NCI-H2029 (cell line): ENCODE results near the gene PRKAG2.
"Not testable (repeated sequence)": the region's sequence is repeated elsewhere in the genome, so short reads cannot be mapped to it uniquely, and the experiment has no call there.

Experiments used
- DNase-seq: peaks from one replicate; lab custom pipeline; 2025; lab: John Stamatoyannopoulos, UW

PRKAG2 gene

DNA sequence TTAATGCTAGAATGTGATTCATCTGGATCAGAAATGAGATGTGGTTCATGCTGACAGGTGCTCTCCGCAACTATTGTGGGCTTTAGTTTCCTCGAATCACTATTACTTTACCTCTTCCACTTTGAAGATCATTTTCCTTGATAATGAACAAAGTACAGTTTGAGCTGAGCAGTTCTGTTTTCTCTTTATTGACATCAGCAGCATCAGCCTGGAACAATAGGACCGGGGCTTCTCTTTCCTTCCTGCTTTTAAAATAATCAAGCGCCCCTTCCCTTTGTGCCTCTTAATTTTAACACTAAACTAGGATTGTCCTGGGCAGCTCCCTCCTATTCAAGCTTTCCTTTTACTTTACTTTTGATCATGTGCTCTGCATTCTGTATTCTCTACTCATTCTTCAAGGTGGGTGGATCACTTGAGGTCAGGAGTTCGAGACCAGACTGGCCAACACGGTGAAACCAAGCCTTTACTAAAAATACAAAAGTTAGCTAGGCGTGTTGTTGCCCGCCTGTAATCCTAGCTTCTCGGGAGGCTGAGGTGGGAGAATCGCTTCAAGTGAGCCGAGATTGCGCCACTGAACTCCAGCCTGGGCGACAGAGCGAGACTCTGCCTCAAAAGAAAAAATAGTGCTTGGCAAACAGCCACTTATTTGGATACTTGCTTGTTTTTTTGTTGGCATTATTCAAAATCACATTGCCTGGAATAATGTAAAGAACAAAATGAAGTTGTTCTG, 290.2 kb downstream of the PRKAG2 start:
- no peak for DNase-seq

DNA sequence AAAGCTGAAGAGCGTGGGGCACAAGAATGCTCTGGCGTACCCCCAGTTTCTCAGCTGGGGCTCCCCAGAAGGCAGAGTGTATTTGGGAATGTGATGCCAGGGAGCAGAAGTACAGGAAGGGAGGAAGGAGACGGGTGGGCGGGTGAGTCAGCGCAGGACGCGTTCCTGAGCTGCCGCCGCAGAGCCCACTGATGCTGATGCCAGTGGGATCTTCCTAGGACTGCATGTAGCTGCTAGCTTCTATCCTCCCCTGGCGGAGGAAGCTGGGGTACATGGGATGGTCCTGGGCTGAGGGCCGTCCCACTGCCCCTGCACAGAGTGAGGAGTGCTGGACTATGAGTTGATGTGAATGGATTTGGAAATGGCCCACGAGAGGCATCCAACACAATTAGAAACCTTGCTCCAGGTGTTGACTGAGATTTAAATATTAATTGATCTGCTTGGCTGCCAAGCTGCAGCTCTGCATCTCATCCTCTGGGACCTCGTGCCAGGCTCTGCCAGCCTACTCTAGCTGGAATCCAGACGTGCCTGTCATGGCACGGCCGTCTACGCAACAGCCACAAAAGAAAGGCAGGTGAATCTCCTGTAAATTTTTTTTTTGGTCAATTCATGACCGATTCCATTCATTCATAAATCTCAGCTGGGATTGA, 291.0 kb downstream of the PRKAG2 start:
- no peak for DNase-seq

DNA sequence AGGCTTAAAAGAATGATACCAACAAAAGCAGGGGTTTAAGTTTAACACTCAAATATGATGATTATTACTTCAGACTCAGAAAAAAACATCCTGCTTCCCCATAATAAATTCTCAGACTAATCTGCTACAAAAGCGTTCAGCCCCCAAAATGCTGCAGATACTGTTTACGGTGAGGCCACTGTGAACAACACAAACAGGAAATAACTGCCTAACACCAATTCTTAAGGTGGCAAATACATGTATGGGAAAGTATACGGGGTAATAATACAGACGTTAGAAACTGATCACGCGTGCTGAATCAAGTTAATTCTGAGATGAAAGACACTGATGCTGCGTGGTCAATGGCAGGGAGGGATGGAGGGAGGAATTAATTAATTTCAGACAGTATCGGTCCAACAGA, 295.2 kb downstream of the PRKAG2 start:
- DNase-seq, result no peak

DNA sequence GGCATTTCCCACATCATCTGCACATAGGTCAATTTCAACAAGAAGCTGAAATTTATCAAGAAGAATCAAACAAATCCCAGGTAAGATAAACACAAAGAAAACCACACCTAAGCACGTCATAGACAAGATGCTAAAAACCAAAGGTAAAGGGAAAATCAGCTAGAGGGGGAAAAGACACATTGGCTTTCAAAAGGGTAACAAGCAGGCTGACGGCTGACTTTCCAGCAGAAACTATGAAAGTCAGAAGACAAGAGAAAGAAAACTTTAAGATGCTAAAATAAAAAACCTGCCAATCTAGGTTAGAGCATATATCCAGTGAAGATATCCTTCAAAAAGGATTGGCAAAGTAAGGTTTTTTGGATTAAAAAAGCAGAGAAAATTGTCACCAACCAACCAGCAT, 297.3 kb downstream of the PRKAG2 start:
- no peak for DNase-seq

DNA sequence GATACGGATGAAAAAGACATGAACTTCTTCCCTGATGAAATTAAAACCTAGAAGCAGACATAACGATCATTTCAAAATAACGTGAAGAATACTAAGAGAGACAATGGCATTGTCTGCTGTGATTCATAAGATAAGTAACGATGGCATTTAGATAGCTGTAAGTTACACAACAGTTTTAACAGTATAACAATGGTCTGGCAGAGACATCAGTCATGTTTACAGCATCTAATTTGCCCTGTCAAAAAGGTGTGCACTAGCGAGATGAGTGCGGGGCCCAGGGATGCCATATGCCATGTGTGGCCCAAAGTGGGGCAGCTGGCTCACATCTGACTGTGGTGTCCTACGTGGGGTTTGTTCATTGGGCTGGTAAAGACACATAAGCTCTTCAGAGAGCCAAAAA, 301.5 kb downstream of the PRKAG2 start:
- no peak for DNase-seq

DNA sequence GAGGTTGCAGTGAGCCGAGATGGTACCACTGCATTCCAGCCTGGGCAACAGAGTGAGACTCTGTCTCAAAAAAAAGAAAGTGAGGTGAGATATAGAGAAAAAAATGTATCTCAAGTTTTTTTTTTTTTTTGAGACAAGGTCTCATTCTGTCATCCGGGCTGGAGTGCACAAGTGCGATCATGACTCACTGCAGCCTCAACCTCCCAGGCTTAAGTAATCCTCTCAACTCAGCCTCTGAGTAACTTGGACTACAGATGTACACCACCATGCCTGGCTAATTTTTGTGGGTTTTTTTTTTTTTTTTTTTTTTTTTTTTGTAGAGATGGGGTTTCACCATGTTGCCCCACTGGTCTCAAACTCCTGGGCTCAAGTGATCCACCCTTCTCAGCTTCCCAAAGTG, 303.9 kb downstream of the PRKAG2 start:
- not testable (repeated sequence) for DNase-seq

DNA sequence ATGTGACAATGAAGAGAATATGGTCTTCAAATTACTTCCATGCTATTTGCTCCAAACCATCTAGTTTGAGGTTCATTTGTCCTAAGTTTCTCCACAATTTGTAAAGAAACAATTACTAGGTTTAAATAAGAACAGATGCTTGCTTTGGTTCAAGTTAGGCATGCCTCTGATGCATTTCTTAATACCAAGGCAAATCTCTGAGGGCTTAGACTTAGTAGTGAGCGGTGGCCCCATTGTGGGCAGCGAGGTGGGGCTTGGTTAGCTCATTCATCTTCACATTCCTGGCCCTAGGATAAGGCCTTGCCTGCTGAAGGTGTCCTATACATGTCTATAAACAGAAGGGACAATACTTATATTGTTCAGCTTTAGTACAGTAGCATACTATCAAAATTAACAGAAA, 304.8 kb downstream of the PRKAG2 start:
- DNase-seq, result no peak

DNA sequence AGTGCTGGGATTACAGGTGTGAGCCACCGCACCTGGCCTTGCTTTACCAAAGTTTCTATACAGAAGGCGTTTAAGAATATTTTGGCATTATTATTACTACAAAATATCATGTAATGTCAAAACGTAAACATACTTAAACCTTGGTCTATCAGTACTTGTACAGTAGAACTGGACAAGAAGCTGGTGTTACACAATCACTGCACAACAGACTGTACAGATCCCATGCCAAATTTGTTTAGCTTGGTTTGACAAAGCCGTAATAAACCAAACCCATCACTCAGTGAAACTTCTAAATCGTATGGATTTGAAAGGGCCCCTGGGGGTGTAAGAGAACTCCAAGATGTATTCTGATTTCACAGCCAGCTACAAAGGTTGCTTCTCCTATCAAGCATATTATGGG, 305.4 kb downstream of the PRKAG2 start:
- DNase-seq, result no peak

DNA sequence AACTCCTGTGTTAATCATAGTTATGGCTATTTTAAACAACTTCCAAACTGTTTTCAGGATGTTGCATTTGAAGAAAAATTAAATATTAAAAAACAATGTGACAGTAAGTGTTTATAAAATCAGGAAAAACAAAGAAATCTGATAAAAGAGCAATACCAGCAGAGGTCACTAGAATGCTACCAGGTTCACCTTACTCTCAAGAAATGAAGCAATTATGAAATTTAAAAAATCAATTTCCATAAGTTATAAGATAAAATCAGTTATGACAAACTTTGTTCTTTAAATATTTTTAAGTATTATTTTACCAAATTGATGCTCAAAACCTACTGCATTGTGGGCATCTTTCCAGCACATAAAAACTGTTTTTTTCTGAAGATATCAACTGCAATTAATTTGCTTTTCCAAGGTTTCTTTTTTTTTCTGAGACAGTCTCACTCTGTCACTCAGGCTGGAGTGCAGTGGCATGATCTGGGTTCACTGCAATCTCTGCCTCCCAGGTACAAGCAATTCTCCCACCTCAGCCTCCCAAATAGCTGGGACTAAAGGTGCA, 306.5 kb downstream of the PRKAG2 start:
- no peak for DNase-seq

DNA sequence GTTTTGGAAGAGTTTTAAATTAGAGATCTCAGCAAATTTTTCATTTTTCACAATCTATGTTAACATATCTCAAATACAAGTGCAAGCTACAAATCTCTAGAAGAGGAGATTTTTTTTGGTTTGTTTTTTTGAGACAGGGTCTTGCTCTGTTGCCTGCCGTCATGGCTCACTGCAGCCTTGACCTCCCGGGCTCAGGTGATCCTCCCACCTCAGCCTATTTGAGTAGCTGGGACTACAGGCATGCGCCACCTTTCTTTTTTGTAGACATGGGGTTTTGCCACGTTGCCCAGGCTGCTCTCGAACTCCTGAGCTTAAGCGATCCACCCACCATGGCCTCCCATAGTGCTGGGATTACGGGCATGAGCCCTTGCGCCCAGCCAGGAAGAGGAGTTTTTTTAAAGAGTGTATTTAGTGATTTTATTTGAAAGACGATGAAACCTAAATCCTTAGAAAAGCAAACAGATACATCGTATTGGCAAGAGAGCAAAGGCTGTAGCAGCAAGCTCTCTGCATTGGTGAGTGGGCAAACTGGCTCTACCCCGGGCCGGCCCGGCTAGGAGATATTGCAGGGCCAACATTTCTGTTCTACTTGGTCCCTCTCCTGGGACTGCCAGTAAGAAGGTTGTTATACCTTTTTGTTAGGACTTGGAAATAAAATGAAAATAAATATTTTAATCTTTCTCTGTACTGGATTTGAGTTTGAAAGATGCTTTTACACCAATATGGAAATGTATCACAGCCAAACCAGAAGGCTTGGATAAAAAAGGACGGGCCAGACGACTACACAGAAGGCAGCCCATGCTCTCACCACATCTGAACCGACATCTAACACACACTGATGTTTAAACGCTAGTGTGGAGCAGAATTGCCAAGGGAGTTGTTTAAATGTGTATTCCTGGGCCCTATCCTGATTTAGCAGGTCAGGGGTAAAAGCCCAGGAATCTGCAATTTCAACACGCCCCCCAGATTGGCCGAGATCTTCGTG, 307.7 kb downstream of the PRKAG2 start:
- DNase-seq, result no peak

DNA sequence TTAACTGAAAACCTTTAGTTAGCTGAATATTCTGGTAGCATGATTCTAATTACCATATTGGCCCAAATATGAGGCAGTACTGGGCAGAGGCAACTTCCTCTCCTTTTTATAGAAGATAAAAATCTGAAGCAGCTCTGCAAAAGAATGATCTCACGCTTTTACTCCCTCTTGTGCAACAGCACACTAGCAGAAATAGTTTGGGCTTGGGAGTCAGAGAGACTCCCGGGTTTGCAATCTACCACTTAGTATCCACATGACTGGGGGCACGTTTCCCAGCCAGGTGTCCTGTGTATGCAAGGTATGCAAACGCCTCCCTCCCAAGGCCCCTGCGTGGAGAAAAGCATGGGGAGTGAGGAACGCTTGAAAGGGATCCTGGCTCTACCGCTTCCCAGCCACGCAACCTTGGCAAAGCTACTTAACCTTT, 310.0 kb downstream of the PRKAG2 start:
- DNase-seq, result no peak

DNA sequence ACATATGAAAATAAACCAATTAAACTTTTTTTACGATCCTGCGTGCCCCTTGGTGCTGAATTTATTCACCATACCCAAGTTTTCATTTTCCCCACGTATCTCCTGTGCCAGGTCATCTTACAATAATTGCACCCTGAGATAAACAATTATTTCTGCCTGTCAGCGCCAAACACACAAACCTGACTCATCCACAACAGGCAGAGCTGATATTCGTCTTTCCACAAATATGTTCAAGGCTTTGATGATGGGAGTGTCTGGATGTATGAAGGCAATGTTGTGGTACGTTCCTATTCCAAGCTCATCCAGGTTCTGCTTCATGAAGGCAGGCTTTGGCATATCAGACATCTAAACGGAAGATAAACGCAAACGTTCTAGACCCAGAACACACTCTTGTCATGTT, 311.4 kb downstream of the PRKAG2 start:
- no peak for DNase-seq

DNA sequence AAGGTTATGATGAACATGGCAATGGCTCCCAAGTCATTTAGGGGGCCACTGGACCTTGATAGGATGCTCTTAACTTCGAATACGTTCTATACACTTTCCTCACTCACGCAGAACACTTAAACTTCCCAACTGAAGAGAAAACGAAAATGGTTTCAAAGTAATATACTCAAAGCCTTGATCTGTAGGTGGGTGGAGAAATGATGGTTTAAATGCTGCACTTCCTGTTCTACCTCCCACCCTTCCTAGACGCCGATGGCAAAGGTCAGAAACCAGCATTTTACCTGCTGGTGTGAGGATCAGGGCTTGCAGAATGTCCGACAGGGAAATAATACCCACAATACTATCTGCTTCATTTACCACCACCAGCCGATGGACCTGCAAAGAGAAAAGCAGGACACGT, 316.7 kb downstream of the PRKAG2 start:
- no peak for DNase-seq

DNA sequence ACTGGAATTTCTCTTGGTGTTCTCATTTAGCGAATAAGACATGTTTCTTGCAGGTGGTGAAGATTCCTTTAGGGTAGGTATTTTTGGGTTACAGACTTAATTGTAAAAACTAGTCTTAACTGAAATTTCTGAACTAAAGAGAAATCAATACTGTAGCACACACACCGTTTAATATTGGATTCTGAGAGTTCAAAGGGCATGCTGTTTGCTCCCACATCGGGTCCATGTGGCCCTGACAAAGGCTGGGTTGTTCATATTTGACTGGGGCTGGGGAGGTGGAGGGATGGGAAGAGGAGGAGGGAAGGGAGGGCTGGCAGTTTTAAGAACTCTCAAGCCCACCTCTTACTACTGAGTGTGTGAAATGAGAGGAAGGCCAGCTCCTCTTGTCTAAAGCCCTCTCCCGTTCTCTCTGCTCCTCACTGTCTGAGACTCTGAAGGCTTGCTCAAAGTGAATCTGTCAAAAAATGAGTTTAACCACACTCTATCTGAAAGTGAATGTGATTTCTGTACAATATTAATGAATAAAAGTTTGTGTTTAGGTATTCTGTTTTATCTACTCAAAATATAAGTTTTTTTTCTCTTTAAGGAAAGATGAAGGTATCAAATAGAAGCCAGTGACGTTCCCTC, 317.2 kb downstream of the PRKAG2 start:
- DNase-seq, result no peak

DNA sequence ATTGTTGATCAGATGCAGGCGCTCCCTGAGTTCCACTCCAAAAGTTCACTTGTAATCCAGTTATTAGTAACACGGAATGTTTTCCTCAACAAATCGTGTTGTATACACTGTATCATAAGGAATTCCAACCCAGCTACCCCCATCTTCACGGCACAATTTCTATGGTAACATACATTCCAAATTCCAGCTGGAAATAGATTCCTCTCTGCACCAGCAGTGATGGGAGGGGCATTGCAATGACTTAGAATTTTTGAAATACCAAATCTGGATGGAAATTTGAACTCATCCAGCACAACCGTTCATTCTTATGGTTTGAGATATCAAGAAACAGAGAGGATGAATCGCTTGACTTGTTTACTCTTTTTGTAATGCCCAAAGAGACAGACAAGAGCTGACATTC, 318.3 kb downstream of the PRKAG2 start:
- DNase-seq, result no peak

DNA sequence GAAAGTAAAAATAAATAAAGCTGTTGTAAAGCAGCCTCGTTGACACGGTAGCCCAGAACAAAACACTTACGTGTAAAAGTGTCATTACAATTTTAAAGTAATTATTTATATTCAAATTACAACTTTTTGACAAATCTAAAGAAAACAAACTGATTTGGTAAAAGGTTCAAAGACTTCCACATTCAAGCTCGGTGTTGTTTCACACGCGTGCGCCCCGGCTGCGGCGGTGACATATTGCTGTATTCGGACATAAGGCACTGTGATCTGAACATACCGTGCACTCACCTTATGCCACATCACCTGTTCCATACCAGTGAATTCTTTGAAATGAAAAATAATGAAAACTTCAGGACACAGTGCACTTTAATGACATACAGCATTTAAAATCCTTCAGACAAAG, 320.3 kb downstream of the PRKAG2 start:
- DNase-seq, result no peak

DNA sequence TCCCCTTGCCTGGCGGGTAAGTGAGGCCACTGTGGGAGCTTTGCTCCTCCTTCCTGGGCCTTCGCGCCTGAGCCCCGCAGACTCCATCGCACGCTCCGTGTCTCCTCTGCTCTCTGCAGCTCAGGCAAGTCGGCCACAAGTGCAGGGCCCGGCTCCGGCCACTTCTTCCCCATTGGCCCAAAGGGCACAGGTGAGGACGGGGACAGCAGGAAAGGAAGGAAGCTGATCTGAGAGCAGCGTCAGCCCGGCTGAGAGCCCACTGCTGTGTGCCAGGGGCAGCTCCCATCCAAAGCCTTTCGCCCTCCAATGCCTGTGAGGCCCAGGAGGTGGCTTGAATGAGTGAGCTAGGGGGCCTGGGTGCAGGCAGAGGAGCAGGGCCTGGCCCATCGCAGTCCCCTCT, 323.6 kb downstream of the PRKAG2 start:
- no peak for DNase-seq

DNA sequence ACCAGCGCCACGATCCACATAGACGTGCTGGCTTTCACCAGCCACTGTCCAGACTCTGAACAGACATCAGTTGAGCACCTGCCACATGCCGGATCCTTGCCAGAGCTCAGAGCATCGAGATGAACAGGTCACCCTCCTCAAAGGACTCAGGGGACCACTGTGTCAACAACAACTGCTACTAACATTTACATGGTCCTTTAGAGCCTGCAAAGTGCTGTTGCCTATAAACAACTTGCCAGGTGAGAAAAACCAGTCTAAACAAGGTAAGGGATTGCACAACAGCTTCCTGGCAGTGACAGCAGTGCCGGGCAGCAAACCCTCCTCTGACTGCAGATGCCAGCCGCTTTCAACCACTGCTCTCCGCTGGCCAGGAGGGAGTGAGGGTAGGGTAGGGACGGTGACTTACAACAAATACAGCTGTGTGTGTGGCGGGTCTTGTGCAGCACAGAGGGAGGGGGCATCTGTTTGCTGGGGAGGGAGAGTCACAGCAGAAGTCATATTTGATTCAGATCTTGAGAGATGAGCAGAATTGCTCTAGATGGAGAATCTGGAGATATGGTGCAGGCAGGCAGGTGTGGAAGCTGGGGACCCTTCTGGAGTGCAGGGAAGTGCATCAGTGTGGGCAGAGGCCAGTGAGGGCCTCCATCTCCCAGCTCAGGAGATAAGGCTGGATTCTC, 324.4 kb downstream of the PRKAG2 start:
- peak; percentile 99 for DNase-seq

DNA sequence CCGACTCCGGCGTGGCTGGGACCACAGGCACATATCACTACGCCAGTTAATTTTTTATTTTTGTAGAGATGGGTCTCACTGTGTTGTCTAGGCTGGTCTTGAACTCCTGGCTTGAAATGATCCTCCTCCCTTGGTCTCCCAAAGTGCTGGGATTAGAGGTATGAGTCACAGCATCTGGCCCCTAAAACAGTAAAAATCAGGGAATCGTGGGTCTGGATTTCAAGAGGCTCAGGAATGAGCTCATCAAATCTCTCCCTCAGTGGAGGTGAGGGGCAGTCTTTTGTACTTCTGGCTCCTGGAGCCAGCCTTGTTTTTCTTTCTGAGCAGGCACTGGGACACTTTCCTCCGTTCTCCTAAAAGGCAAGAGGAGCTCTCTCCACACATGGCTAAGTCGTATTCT, 325.1 kb downstream of the PRKAG2 start:
- DNase-seq, result peak; percentile 68

DNA sequence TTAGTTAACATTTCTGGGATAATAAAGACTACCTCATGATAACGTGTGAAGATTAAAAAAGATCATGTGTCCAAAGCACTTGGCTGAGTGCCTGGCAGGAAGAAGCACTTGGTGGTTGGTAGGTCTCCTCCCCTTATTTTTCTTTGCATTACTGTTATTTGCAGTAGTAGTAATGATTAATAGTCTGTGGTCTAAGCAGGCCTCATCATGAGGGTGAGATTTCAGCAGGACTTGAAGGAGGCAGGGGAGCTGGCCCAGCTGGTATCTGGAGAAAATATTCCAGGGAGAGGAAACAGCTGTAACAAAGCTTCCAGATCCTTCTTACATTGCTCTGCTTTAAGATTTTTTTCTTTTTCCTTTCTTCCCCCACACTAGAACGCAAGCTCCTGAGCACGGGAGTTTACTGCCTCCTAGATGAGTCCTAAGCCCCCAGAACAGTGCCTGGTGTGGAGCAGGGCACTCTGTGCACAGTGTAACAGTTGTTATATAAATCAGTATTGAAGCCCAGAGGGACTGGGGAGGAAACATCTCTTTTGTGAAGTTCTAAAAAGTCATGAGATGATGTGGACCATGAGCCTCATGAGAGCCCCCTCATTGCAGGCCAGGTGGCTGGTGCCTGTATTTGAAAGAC, 326.1 kb downstream of the PRKAG2 start:
- peak; percentile 78 for DNase-seq

DNA sequence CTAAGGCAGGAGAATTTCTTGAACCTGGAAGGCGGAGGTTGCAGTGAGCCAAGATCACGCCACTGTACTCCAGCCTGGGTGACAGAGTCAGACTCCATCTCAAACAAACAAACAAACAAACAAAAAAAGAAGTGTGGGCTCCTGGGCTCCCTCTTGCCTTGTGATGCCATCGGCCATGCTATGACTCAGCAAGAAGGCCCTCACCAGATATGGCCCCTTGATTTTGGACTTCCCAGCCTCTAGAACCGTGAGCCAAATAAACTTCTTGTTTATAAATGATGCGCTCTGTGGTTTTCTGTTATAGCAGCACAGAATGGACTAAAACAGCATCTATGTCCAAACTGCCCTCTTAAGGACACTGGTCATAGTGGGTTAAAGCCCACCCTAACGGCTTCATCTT, 327.3 kb downstream of the PRKAG2 start:
- no peak for DNase-seq
